NCI-H2227 (cell line): ENCODE results near the gene ABCG1.

Experiments used
- DNase-seq: peaks from one replicate; lab custom pipeline; 2025; ENCODE audit not compliant: unreplicated experiment; lab: John Stamatoyannopoulos, UW

Gene ABCG1

DNA sequence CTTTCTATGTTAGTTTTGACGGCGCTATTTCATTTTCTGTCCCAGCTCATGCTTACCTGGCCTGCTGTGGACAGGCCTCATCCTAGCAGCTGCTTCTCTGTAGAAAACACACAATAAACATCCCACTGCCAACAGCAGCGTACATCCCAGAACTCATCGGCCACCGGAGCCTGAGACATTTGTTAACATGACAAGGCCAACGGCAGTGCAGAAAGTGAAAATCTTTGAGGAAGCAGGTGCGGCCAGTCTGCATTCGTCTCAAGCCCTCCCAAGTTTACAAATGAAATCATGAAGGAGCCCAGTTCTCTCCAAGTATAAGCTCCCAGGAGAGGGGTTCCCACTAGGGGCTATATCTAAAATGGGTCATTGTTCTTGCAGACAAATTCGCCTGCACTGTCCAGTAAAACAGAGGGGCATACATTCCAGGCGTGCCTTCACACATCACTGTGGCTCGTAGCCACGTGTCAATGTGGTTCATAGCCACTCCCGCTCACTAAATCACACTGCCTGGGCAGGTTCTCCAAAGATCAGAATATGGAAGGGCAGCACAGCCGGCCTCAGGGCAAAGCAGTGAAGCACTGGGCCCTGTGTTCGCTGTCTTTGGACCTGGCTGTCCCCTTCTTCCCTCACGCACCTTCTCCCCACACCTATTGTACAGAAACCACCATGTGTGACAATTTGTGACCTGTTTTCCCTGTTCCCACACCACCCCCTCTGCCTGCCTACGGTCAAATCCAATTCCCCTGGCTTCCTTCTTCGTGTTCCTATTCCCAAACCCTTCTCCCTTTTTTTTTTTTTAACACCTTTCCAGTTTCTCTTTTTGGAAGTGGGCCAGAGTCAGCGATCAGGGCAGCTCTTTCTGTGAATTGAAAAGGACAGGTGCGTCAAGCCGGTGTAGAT, 27.0 kb upstream of the ABCG1 start:
- no peak for DNase-seq

DNA sequence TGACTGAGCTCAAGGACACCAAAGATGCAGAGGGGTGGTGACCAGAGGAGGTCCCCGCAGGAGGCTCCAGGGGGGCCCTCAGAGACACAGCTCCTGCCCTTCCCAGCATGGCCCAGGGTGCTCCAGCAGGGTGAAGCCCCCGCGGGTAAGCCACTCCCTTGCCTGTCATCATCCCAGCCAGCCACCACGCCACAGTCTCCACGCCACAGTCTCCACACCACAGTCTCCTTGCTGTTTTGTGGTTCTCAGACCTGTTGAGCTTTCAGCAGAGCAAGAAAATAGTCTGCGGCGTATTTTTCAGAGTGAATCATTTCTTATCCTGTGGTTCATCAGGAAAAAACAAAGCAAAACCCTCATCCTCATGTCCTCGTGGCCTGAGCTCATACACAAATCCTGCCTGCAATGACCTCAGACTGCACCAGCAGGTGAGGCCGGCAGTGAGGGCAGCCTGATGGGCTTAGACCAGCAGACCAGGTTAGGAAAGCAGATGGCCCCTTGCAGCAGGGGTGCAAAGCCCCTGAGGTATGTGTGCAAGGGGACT, 25.7 kb upstream of the ABCG1 start:
- no peak for DNase-seq

DNA sequence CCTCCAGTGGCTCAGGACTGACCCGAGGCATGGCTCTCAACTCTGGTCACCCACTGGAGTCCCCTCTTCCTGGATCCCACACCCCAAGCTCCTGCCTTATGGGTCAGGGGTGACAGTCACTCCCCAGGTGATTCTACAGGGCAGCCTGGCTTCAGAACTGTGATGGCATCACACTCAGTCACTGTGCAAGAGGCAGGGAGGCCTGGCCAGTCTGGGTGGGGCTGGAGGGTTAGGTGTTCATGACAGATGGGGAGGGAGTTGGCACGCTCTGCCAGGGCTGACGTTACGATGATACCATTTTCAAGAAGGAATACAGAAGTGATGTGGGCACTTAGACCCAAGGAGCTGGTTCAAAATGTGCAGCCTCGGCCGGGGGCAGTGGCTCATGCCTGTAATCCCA, 25.2 kb upstream of the ABCG1 start:
- DNase-seq: no peak

DNA sequence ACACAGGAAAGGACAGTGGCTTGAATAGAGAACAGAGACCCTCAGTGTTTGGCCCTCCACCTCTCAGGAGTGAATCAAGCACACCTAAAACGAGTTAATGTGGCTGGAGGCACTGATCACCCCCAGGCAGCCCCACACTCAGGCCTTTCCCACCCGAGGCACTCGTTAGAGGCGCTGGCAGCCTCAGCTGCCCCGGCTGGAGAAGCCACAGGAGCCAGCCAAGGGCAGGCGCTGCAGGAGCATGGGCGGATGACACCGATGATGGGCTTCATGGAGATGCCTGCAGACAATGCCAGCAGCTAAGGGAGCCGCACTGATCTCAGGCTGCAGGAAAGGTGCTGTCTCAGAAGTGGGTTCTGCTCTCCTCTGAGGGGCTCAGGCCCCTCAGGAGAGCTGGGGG, 24.1 kb upstream of the ABCG1 start:
- no peak for DNase-seq

DNA sequence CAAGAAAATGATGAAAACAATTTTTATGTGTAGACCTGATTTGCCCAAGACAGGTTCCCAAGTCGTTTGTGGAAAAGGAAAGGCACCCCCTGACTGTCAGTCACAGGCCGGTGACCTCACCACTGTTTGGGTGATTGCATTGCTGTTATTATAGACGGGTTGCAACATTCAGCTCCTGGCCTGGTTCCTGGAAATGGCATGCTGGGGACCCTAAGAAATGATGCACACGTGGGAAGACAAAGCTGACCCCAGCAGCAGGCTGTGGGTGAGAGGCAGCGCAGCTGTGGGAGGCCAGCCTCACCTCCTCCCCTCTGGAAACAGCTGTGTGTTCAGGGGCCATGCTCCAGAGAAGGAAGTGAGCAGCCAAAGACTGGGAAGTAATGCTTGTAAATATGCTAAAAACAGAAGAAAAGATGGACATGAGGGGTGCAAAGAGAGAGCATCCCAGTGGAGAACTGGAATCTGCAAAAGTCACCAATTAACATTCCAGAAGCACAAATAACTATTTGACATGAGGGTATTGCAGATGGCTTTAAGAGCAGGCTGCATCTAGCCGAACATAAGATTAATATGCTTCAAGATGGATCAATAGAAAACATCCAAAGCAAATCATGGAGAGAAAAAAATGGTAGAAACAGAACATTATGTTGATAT, 23.4 kb upstream of the ABCG1 start:
- no peak for DNase-seq

DNA sequence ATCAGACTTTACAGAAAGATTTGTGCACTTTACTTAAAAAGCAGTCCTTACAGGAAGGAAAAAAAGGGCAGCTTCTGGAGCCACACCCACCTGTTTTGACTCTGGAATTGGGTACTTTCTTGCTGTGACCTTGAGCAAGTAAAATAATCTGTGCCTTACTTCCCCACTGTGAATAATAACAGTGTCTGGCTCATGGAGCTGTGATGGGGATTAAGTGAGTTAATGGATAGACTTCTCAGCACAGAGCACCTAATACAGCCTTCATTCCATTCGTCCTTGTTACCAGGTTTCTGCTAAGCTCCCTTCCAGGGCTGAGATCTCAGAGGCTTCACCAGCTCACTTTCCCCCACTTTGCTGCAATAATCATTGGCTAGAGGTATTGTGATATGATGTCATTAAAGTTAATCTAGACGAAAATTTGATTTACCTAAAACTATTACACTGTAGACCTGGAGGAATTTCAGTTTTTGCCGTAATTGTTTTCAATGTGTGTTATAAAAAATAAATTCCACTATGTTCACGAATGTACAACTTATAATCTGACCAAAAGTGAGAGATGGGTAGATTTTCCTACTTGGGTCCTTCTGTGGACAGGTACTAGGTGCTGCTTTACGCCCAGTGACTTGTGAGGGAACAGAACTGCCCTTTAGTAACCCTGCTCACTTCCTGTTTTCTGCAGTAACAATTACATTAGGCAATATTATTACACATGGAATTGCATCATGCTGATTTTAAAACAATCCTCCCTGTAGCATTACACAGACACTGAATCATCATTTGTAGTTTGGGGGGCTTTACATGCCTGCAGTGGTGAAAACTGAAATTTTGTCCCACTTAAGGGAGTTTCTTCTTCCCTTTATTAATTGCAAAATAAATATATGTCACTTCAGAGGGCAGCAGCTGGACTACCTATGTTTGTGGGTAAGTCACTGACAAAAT, 19.7 kb upstream of the ABCG1 start:
- peak; percentile 69 for DNase-seq

DNA sequence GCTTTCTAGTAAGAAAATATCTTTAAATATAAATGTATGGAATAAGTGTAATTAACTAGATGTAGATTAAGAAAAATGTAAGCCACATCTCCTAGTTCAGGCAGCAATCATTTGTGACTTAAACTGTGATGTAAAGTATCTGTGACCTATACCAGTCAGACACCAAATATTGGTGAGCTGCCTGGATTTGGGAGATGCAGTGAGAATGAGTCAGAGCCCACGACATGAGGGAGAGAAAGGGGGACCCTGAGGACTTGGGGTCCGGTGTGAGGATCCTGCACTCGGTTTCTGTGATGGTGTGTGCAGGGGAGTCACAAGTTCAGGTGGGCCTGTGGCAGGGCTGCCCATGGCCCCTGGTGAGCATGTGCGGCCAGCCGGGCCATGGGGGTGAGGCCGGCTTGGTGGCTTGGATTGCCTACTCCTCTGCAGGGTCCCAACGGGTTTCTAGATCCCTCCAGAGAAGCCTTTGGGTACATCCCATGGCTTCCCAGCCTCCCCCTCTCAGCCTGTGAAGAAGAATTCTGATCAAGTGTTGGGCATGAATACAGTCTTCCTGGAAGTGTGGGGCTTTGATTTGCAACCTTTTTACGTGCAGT, 19.0 kb upstream of the ABCG1 start:
- DNase-seq: no peak

DNA sequence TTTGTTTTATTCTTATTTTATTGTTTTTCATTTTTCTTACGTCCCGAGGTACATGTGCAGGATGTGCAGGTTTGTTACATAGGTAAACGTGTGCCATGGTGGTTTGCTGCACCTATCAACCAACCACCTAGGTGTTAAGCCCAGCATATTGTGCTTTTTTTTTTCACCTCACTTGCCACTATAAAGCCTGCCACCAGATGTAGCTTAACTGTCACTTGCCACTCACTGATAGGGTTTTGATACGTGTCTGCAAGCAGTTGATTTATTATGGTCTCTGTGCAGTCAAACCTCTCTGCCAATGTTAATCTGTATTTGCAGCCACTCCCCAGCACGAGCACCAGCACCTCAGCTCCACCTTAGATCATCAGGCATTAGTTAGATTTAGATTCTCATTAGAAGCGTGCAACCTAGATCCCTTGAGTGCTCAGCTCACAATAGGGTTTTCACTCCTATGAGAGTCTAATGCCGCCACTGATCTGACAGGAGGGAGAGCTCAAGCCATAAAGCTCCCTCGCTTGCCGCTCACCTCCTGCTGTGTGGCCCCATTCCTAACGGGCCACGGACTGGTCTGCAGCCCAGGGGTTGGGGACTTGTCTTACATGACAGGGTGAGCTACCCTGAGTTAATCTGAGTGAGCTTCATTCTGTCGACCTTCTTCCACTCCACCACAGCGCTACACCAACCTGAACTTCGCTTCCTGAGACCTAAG, 17.9 kb upstream of the ABCG1 start:
- no peak for DNase-seq

DNA sequence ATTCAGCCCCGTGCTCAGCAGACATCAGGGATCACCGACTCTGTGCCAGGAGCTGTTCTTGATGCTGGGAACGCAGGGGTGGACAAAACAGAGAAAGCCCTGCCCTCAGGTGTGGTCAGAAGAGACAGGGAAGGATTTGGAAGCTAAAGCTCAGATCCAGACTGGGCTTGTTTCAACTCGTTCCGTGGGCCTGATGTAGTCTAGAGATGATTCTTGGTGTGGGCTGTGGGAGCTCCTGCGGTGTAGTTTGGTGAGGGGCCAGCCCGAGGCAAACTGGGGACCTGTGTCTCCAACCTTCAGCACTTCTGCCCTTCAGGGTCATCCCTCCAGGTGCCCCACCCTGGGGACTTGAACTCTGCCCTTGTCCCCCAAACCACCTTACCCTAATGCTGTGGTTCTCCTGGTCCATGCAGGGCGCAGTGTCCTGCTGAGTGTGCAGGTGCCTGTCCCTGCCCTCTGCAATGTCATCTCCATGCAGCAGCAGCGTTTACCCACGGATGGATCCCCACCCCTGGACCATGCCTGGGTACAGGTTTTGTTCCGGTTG, 17.3 kb upstream of the ABCG1 start:
- DNase-seq: no peak

DNA sequence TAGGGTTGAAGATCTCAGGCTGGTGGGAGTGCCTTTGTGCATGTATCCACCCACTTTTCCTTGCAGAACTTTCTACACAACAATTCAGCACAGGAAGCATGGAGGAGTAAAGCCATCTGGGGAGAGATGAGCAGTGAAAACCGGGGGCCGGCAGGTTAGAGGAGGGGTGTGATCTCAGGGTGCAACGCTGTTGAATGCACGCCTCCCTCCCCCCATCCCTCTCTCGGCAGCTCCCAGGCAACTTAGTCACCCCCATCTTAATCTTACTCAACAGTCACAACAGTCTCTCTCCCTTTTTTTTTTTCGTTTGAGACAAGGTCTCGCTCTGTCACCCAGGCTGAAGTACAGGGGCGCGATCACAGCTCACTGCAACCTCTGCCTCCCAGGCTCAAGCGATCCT, 16.6 kb upstream of the ABCG1 start:
- no peak for DNase-seq

DNA sequence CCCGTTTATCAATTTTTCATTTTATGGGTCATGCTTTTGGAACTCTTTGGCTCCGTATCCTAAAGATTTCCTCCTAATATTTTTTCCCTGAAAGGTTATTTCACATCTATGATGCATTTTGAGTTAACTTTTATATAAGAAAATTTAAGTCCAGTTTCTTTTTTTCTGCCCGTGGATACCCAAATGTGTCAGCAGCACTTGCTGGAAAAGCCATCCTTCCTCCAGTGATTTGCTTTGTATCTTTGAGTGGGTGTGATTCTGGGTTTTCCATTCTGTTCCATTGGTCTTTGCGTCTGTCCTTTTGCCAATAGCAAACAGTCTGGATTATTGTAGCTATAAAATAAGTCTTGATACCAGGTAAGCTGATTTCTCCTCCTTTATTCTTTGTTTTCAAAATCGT, 15.6 kb upstream of the ABCG1 start:
- DNase-seq: no peak

DNA sequence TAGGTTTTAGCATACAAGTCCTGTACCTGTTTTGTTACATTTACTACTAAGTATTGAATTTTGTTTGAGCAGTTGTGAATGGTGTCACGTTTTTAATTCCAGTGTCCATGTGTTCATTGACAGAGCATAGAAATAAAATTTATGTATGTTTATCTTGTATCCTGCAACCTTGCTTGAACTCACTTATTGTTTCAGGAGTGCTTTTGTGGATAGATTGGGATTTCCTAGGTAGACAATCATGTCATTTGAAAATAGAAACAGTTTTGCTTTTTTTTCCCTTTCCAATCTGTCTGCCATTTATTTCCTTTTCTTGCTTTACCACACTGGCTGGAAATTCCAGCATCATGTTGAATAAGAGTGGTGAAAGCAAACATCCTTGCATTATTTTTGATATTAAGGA, 15.0 kb upstream of the ABCG1 start:
- no peak for DNase-seq

DNA sequence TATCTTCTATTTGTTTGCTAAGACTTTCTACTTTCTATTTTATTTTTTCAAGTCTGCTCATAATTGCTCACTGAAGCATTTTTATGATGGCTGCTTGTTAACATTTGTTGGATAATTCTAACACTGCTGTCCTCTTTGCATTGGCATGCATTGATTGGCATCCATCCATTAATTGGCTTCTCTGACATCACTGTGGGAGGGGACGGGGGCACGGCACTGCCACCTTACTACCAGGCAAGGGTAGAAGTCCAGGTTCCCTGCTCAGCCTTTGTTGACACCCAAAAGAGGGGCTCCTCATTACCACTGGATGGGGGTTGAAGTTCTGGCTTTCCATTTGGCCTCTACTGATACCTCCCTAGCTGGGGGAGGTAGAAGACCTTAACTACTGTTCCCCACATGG, 11.5 kb upstream of the ABCG1 start:
- no peak for DNase-seq

DNA sequence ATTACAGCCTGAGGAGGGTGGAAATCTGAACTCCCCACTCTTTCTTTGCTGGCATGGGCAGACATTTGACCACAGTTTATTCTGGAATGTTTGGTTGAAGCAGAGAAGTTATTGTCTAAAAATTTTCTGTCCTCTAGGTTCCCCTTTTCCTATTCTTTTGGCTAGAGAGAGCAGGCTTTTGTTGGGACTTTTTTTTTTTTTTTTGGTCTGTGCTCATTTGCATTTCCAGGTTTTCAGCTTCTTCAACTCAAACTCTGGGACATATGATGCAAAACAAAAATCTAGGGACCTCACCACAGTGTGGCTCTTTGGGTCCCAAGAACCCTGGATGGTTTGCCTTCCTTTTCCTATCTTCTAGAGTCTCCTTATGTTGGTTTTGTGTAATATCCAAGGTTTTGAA, 10.9 kb upstream of the ABCG1 start:
- no peak for DNase-seq

DNA sequence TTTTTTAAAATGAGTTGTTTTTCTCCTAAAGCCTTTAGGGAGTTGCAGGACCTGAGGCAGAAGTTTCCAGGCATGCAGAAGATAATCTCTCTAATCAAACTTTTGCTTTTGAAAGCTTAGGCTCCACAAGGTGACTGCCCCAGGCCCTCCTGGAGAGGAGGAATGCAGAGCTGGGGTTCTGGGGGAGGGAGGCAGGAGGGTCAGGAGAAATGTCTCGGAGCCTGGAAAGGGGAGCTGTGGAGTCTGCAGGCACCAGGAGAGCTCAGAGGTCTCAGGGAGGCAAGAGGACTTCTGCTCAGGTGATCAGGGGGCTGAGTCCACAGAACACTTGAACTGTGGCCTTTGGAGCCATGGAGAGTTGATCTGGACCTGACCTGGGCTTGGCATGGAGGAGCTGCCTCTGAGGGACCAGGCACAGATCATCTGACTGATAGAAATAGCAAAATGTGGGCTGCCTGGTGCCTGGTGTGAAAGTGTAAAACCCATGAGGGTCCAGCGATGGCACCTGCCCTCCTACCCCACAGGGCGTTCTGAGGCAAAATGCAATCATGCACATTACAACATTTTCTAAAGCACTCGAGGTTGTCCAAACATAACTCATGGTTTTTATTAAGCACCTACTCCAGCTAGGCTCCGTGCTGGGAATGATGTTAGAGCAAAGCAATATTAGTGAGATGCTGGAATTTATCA, 10.0 kb upstream of the ABCG1 start:
- no peak for DNase-seq

DNA sequence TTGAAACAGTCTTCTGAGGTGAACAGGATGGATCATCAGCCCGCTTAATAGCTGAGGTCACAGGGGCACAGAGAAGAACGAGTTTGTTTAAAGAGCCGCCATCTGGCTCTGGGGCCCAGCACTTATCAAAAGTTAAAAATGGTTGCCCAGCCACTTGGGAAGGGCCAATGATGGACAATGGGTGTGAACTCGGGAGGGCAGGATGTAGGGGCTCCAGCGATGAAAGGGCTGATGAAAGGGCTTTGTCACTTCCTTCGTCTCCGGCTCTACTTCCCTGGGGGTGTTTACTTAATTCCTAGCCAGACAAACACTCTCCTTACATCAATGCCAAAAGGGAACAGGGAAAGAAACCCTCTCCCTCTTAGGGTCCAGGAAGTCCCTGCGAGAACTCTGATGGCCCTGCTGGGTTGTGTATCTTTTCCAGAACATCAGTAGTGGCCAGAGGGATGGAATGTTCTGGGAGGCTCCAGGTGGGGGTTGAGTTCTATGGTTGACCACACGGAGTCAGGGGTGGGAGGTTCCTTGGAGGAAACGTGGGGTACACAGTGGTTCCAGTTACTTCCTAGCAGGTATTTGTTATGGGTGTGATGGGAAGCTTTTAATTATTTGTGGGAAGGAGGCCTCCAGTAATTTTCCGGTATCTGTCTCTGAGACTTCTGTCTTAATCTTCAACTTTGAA, 9.0 kb upstream of the ABCG1 start:
- no peak for DNase-seq

DNA sequence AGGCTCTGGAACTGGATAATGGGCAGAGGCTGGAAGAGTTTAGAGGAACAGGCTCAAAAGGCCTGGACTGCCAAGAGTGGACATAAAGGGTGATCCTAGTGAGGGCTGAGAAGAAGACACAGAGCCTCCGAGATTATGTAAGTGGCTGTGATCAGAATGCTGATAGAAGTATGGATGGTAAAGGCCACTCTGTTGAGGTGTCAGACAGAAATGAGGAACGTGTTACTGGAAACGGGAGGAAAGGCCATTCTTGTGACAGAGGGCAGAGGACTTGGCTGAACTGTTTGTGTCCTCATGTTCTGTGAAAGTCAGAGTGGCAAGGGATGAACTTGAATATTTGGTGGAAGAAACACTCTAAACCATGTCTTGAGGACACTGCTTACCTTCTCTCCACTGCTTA, 6.7 kb upstream of the ABCG1 start:
- DNase-seq: no peak

DNA sequence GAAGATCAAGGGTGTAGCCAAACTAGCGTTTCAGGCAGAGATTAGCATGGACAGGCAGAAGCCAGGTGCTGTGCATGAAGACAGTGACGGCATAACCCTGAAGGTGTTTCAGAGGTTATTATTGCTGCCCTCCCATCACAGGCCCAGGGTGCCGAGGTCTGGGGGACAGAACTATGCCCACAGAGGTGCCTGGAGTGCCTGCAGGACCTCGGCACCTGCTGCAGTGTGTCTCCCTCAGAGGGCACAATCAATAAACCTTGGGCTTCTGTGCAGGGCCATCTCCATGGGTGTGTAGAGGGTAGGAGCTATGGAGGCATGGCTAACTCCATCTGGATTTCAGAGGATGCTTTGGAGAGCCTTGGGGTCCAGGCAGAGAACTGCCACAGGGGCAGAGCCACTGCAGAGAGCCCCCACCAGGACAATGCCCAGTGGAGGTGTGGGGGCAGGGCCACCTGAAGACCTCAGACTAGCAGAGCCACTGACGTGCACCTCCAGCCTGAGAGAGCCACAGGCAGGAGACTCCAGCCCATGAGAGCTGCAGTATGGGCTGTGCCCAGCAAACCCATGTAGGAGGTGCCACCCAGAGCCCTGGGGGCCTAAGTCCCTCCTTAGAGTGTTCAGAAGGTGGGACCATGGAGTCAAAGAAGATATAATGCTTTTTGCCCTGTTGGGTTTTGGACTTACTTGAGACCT, 5.7 kb upstream of the ABCG1 start:
- no peak for DNase-seq
